ENCODE data around the gene EPHA8. TPM values are rescaled to one million over a fixed set of nuclear protein-coding genes. Genes with fewer than 3 reads are reported as not detected.

The EPHA8 gene
- total RNA-seq, 1 donor from 2014 or later: 0.94 TPM

DNA sequence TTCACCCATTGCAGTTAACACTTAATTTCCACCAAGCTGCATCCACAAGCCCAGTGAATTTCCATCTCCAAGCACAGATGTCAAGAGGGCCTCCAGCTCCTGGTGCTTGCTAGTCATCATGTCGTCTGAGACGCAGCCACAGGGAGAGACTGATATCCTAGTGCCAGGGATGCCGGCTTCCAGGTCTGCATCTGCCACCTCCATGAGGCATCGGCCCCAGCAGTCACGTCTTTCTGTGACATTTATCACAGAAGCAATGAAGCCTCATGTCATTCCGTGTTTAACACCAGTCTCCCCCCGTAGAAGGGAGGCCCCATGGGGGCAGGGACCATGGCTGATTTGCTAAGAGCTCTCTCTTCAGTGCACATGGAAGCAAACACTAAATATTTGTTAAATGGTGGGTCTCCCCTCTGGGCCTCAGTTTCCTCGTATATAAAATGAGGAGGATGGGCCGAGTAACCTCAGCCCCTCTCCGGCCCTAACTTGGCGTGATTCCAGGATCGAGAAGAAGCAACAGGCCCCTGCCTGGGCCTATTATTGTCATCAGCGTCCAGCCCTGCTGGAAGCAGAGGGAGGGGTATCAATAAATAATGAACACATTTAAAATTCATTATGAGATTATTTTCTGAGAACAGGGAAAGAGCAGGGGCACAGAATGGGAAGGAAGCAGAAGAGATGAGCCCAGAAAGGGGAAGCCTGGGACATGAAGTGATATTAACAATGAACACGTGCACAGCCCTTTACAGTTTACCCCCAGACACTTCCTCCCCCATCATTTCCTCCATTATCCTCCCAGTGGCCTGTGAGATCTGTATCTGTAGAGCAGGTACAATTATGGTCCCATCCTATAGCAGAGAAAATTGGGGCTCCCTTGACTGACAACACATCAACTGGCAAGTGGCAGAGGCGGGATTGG lies 88.9 kb downstream of the EPHA8 start:
- no peak for DNase-seq

DNA sequence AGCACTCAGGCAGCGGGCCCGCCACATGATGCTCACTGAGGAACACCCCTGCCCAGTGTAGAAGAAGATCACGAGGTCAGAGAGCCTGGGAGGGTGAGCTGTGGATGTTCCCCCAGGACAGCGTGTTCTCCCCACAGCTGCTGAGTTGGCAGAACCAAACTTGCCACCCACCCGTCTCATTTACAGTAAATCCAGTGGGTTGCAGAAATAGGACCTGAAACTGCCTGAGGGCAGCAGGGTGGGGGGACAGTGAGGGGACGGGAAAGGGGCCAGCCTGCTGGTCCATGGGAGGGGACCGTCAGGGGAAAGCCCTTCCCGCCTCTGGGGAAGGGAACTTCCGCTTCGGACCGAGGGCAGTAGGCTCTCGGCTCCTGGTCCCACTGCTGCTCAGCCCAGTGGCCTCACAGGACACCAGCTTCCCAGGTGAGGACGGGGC lies 89.6 kb downstream of the EPHA8 start, which contains the start of gene C1QB:
Gene C1QB (plus strand): TSS at position 356 of the 436 bp plus-strand sequence. CDS start 6,227 bp downstream, outside the sequence.
- DNase-seq: no peak

Small RNAs within 50 kb of the gene (small RNA-seq; reads per million reads assigned to genes)
- not detected for gene MIR6127

Other genes with a start within 250 kb of the EPHA8 start
- 12.2 TPM for gene ZBTB40, start 111.6 kb upstream of the EPHA8 start, total RNA-seq
- gene C1QA, start 73.1 kb downstream of the EPHA8 start, total RNA-seq: 10.9 TPM
- 7.5 TPM for gene C1QC, start 80.1 kb downstream of the EPHA8 start, total RNA-seq
- gene C1QB, start 89.7 kb downstream of the EPHA8 start, total RNA-seq: 4.8 TPM
- gene EPHB2, start 147.3 kb downstream of the EPHA8 start, total RNA-seq: 34.9 TPM

Data from occipital lobe (tissue), 3 donors.